Progenitor cell of endocrine pancreas (in vitro differentiated cells): ENCODE measurements around the gene HES5. TPM values are rescaled to one million over a fixed set of nuclear protein-coding genes. Genes with fewer than 3 reads are reported as not detected.

Source experiments
- DNase-seq: peaks from one replicate; pipeline ENCODE4 v3.0.0; 2021; ENCODE audit warnings: low spot score; ENCODE audit not compliant: unreplicated experiment
- H3K27ac Mint-ChIP-seq: 2 replicates; pipeline ENCODE4 v1.8.0; 2021; ENCODE audit warnings: mild to moderate bottlenecking, moderate library complexity, mixed read lengths
- H3K27me3 Mint-ChIP-seq: 2 replicates; pipeline ENCODE4 v1.8.0; 2021; ENCODE audit warnings: mixed read lengths
- H3K36me3 Mint-ChIP-seq: 2 replicates; pipeline ENCODE4 v1.8.0; 2022; ENCODE audit warnings: mixed read lengths; ENCODE audit not compliant: insufficient read depth
- H3K4me1 Mint-ChIP-seq: 2 replicates; pipeline ENCODE4 v1.8.0; 2021; ENCODE audit warnings: low read depth, mixed read lengths
- H3K4me3 Mint-ChIP-seq: 2 replicates; pipeline ENCODE4 v1.8.0; 2021; ENCODE audit warnings: low read depth, mild to moderate bottlenecking, moderate library complexity, mixed read lengths
- H3K9me3 Mint-ChIP-seq: 2 replicates; pipeline ENCODE4 v1.8.0; 2021; ENCODE audit warnings: low read depth, mixed read lengths
- CTCF ChIP-seq: fragments of 200-600 bp; sonication (generic); IDR thresholded peaks from one replicate; pipeline ENCODE4 v1.5.0; 2021; ENCODE audit warnings: antibody characterized with exemption, mild to moderate bottlenecking; ENCODE audit not compliant: unreplicated experiment
- total RNA-seq: library from RNA; stranded (reverse); gene quantifications from 2 replicates; pipeline ENCODE4 v1.2.1, GENCODE V29; 2021

The HES5 gene
- total RNA-seq, 1 donor from 2014 or later: 0.36 TPM

DNA sequence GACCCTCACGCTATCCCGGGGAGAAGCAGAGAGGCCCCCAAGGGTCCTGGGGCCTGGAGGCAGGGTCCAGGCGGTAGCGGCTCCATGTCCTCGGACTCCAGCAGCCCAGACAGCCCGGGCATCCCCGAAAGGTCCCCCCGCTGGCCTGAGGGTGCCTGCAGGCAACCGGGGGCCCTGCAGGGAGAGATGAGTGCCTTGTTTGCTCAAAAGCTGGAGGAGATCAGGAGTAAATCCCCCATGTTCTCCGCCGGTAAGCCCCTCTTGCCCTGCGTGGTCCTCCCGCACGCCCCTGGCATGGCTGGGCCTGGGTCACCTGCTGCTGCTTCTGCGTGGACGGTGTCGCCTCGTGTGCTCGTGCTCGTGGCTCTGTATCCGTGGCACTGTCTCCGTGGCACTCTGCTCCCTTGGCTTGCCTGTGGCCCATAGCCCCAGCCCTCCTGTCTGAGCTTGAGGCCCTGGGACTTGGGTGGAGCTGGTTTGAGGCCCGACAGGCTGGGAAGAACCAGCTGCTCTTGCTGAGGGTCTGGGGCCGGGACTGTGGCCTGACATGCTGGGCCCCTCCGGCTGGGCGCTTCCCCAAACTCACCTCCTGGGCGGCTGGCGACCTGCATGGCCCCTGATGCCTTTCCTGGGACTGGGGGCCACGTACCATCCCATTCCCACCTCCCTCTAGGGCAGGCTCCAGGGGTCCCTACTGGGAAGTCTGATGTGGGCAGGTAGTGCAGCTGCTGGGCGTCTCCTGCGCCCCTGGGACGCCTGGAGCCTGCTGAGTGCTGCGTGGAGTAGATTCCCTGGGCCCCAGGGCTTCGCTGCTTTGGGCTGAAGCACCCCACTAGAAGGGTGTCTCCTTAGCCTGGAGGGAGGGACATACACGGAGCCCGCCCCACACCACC lies 27.2 kb downstream of the HES5 start:
- H3K27me3 Mint-ChIP-seq: no peaks in the 10 kb centered on the region
- H3K4me1 Mint-ChIP-seq: no peaks in the 10 kb centered on the region
- H3K9me3 Mint-ChIP-seq: no peaks in the 10 kb centered on the region
- no peak for TF ChIP-seq CTCF
- H3K36me3 Mint-ChIP-seq: no peaks in the 10 kb centered on the region
- no peak for DNase-seq
- no peak overlapping the region for H3K4me3 Mint-ChIP-seq
- H3K27ac Mint-ChIP-seq: no peak overlapping the region

DNA sequence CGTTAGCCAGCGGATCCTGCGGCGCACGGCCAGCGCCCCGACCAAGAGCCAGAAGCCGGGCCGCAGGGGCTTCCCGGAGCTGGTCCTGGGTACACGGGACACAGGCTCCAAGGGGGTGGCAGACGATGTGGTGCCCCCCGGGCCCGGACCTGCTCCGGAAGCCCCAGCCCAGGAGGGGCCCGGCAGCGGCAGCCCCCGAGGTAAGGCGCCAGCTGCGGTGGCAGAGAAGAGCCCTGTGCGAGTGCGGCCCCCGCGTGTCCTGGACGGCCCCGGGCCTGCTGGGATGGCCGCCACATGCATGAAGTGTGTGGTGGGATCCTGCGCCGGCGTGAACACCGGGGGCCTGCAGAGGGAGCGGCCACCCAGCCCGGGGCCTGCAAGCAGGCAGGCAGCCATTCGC lies 27.9 kb downstream of the HES5 start:
- Mint-ChIP-seq H3K4me1 (no peaks in the 10 kb centered on the region), H3K4me3 (no peak overlapping the region), H3K9me3 (no peaks in the 10 kb centered on the region), H3K27me3 (no peaks in the 10 kb centered on the region), H3K36me3 (no peaks in the 10 kb centered on the region), H3K27ac (no peak overlapping the region)
- DNase-seq: no peak
- TF ChIP-seq CTCF: no peak

GRCh38 chr1:2501820-2502119 lies 28.3 kb downstream of the HES5 start:
- Mint-ChIP-seq H3K27ac (no peak overlapping the region), H3K36me3 (no peaks in the 10 kb centered on the region), H3K27me3 (no peaks in the 10 kb centered on the region), H3K4me1 (no peaks in the 10 kb centered on the region), H3K4me3 (no peak overlapping the region), H3K9me3 (no peaks in the 10 kb centered on the region)
- TF ChIP-seq CTCF: no peak
- DNase-seq: no peak

DNA sequence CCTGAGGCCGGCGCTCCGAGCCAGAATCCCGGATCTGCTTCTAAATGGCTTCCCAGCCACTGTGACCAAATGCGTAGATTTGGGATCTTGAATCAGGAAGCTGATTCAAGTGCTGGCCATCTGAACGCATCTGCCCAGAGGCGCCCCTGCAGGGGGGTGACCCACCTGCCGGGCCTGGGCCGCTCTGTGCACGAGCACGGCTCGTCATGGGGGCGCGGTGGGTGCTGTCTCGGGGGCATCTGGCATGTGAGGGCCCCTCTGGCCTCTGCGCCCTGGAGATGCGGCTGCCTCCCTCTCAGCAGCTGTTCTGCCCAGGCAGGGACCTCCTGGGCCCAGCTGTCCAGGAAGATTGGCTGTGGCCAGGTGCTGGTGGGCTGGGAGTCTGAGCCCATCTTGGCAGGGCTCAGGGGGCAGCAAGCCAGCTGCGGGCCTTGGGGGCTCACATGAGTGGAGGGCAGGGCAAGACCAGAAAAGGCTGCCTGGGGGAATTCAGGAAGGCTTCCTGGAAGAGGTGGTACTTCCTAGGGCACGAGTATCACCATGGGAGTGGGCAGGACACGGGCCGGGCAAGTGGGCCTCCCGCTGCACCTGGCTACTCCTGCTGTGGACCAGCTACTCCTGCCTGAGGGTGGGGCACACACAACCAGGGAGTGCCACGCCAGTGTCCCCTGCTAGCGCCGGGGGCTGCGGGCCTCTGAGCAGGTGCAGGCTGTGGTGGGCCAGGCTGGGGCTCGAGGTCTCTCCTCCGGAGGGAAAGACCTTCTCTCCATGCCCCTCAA lies 28.8 kb downstream of the HES5 start:
- no peaks in the 10 kb centered on the region for H3K27me3 Mint-ChIP-seq
- no peak for TF ChIP-seq CTCF
- no peaks in the 10 kb centered on the region for H3K36me3 Mint-ChIP-seq
- no peak for DNase-seq
- no peaks in the 10 kb centered on the region for H3K4me1 Mint-ChIP-seq
- H3K27ac Mint-ChIP-seq: no peak overlapping the region
- no peaks in the 10 kb centered on the region for H3K9me3 Mint-ChIP-seq
- no peak overlapping the region for H3K4me3 Mint-ChIP-seq

DNA sequence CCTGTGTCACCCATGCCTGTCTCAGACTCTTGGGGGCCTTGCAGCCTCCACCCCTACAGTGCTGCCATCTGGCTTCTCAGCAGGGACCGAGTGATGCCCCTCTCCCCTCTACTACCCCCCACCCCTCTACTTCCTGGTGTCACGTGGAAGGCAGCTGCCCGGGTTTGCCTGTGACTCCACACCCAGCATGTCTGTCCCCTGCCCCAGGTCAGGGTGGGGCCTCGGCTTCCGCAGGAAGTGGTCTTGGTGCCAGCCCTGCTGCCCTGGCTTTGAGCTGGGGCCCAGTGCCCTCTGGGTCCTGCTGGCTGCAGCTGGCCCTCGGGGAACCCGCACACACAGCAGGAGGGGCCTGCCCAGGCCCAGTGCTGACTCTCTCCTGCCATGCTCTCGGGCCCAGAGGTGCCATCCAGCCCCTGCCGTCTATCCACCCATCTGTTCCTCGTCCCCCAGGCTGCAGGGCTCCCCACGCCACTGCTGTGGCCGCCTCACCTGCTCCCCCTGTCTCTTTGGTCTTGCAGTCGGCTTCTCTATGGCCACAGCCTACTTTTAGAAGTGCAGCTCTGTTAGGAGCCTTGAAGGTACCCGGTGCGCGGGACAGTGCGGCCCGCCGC lies 30.0 kb downstream of the HES5 start:
- Mint-ChIP-seq H3K27ac (no peak overlapping the region), H3K9me3 (no peaks in the 10 kb centered on the region), H3K27me3 (no peaks in the 10 kb centered on the region), H3K36me3 (no peaks in the 10 kb centered on the region), H3K4me1 (no peaks in the 10 kb centered on the region), H3K4me3 (no peak overlapping the region)
- no peak for DNase-seq
- no peak for TF ChIP-seq CTCF
